A549 treated with AZD2906 at 1 μM for 4 hours (cell line): ENCODE results near the gene PCDHB15. TPM values are rescaled to one million over a fixed set of nuclear protein-coding genes. Genes with fewer than 3 reads are reported as not detected.

Experiments used
- total RNA-seq: library from RNA; stranded (reverse); fragments of 200-300 nt; extraction: Qiagen RNA extraction; gene quantifications from 5 replicates; pipeline ENCODE4 v1.2.3, GENCODE V29; 2022

The PCDHB15 gene
- total RNA-seq, result 0.03 to 0.13 TPM (median 0.07 TPM) in 5 replicates

GRCh38 chr5:141245250-141245717, at the start of gene PCDHB15:
Gene PCDHB15 (plus strand): TSS chr5:141245395. CDS start chr5:141245579, 184 bp downstream.

DNA sequence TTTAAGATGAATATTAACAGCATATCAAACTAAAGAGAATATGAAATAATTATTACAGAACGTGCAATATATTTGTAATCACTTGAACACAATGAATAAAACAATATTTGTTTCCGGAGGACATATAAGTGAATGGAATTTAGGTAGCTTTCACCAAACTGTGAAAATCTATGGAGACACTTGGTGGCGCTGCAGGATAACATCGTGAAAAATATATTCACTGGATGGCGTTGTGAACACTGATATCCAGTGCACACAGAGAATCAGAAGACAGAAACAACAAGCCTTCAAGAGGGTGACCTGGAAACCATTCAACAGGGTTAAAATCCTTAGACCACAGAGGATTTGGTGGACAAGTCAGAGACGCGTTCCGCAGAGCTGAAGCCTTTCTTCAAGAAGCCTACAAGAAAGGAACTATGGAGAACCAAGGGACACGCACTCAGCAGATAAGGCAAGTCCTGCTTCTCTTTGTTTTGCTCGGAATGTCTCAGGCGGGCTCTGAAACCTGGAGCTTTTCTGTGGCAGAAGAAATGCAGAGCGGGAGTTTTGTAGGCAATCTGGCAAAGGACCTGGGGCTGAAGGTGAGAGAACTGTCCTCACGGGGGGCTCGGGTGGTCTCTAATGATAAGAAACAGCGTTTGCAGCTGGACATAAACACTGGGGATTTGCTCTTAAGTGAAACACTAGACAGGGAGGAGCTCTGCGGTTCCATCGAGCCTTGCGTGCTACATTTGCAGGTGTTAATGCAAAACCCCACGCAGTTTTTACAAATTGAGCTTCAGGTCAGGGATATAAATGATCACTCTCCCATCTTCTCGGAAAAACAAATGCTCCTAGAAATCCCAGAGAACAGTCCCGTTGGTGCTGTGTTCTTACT, 45.6 kb upstream of the PCDHB15 start, which contains the start of gene PCDHB11:
Gene PCDHB11 (plus strand): TSS at position 269 of the 877 bp plus-strand sequence. CDS start 148 bp downstream, at position 417.

GRCh38 chr5:141208478-141208877, 36.7 kb upstream of the PCDHB15 start, which contains the start of gene PCDHB12:
Gene PCDHB12 (plus strand): TSS chr5:141208719. CDS start chr5:141208908, 189 bp downstream.

DNA sequence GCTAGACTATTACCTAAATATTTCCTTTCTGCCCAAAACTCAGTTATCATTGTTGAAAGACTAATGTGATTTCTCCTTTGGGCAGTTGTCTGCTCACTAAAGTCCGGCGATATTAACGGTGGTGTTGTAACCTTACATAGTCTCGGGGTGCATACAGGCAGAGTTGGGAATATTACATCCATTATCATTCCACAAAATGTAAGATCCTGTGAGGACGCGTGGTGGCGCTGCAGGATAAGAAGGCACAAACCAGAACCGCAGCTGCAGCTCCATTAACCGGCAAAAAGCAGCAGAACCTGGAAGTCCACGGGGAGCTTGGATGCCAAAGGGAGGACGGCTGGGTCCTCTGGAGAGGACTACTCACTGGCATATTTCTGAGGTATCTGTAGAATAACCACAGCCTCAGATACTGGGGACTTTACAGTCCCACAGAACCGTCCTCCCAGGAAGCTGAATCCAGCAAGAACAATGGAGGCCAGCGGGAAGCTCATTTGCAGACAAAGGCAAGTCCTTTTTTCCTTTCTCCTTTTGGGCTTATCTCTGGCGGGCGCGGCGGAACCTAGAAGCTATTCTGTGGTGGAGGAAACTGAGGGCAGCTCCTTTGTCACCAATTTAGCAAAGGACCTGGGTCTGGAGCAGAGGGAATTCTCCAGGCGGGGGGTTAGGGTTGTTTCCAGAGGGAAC, 31.4 kb upstream of the PCDHB15 start, which contains the start of gene PCDHB13:
Gene PCDHB13 (plus strand): TSS at position 264 of the 684 bp plus-strand sequence. CDS start 205 bp downstream, at position 469.

GRCh38 chr5:141223112-141223783, 21.9 kb upstream of the PCDHB15 start, which contains the start of gene PCDHB14:
Gene PCDHB14 (plus strand): TSS chr5:141223343. CDS start chr5:141223506, 163 bp downstream.

Other genes starting within 250 kb of the PCDHB15 start
- not detected in 5 replicates for gene PCDHB1, start 194.0 kb upstream of the PCDHB15 start, total RNA-seq
- gene PCDHB2, start 150.8 kb upstream of the PCDHB15 start, total RNA-seq, result 2.6 to 5.2 TPM (median 3.4 TPM) in 5 replicates
- 0.02 to 0.03 TPM (median 0.02 TPM) in 3 of 5 replicates, not detected in the others for gene PCDHB3, start 144.9 kb upstream of the PCDHB15 start, total RNA-seq
- gene PCDHB4, start 123.6 kb upstream of the PCDHB15 start, total RNA-seq, result 0.03 to 0.12 TPM (median 0.06 TPM) in 5 replicates
- gene PCDHB5, start 110.2 kb upstream of the PCDHB15 start, total RNA-seq, result 1.3 to 1.7 TPM (median 1.4 TPM) in 5 replicates
- gene PCDHB6, start 95.3 kb upstream of the PCDHB15 start, total RNA-seq, result 0.84 to 1.1 TPM (median 0.90 TPM) in 5 replicates
- 0.01 to 0.03 TPM (median 0.02 TPM) in 3 of 5 replicates, not detected in the others for gene PCDHB7, start 72.8 kb upstream of the PCDHB15 start, total RNA-seq
- 0.24 to 0.28 TPM (median 0.26 TPM) in 5 replicates for gene PCDHB8, start 67.6 kb upstream of the PCDHB15 start, total RNA-seq
- gene PCDHB16, start 63.0 kb upstream of the PCDHB15 start, total RNA-seq, result 0.02 to 0.13 TPM (median 0.06 TPM) in 5 replicates
- 0.01 to 0.09 TPM (median 0.02 TPM) in 4 of 5 replicates, not detected in the other for gene PCDHB9, start 58.2 kb upstream of the PCDHB15 start, total RNA-seq
- 0.02 to 0.06 TPM (median 0.03 TPM) in 3 of 5 replicates, not detected in the others for gene PCDHB10, start 53.0 kb upstream of the PCDHB15 start, total RNA-seq
- 0.05 to 0.08 TPM (median 0.07 TPM) in 5 replicates for gene PCDHB11, start 45.8 kb upstream of the PCDHB15 start, total RNA-seq
- 0.01 to 0.02 TPM in 2 of 5 replicates, not detected in the others for gene PCDHB12, start 36.7 kb upstream of the PCDHB15 start, total RNA-seq
- 0.03 to 0.08 TPM (median 0.06 TPM) in 5 replicates for gene PCDHB13, start 31.5 kb upstream of the PCDHB15 start, total RNA-seq
- gene PCDHB14, start 22.1 kb upstream of the PCDHB15 start, total RNA-seq, result 0.03 to 0.09 TPM (median 0.06 TPM) in 5 replicates
- not detected in 5 replicates for gene SLC25A2, start 58.7 kb downstream of the PCDHB15 start, total RNA-seq
- 59.3 to 79.3 TPM (median 67.9 TPM) in 5 replicates for gene TAF7, start 75.4 kb downstream of the PCDHB15 start, total RNA-seq
- gene PCDHGA1, start 85.1 kb downstream of the PCDHB15 start, total RNA-seq, result 0.23 to 0.32 TPM (median 0.27 TPM) in 5 replicates
- gene PCDHGA2, start 93.4 kb downstream of the PCDHB15 start, total RNA-seq, result 0.40 to 0.74 TPM (median 0.53 TPM) in 5 replicates
- 0.02 to 0.03 TPM in 2 of 5 replicates, not detected in the others for gene PCDHGA3, start 98.4 kb downstream of the PCDHB15 start, total RNA-seq
- gene PCDHGB1, start 104.7 kb downstream of the PCDHB15 start, total RNA-seq, result 1.4 to 1.9 TPM (median 1.7 TPM) in 5 replicates
- 0.06 to 0.13 TPM (median 0.11 TPM) in 5 replicates for gene PCDHGA4, start 109.6 kb downstream of the PCDHB15 start, total RNA-seq
- gene PCDHGB2, start 114.6 kb downstream of the PCDHB15 start, total RNA-seq, result 0.05 to 0.08 TPM (median 0.07 TPM) in 5 replicates
- gene PCDHGA5, start 118.8 kb downstream of the PCDHB15 start, total RNA-seq, result 0.13 to 0.17 TPM (median 0.16 TPM) in 5 replicates
- 0.11 to 0.23 TPM (median 0.14 TPM) in 5 replicates for gene PCDHGB3, start 124.8 kb downstream of the PCDHB15 start, total RNA-seq
- gene PCDHGA6, start 128.5 kb downstream of the PCDHB15 start, total RNA-seq, result 0.11 to 0.28 TPM (median 0.24 TPM) in 5 replicates
- 0.71 to 1.2 TPM (median 0.76 TPM) in 5 replicates for gene PCDHGA7, start 137.3 kb downstream of the PCDHB15 start, total RNA-seq
- 0.81 to 1.0 TPM (median 0.92 TPM) in 5 replicates for gene PCDHGB4, start 142.3 kb downstream of the PCDHB15 start, total RNA-seq
- gene PCDHGA8, start 147.2 kb downstream of the PCDHB15 start, total RNA-seq, result 0.02 to 0.03 TPM (median 0.02 TPM) in 4 of 5 replicates, not detected in the other
- gene PCDHGB5, start 152.6 kb downstream of the PCDHB15 start, total RNA-seq, result 1.9 to 2.5 TPM (median 2.2 TPM) in 5 replicates
- gene PCDHGA9, start 157.4 kb downstream of the PCDHB15 start, total RNA-seq, result 0.03 to 0.05 TPM (median 0.05 TPM) in 5 replicates
- gene PCDHGB6, start 162.6 kb downstream of the PCDHB15 start, total RNA-seq, result 0.09 to 0.13 TPM (median 0.10 TPM) in 5 replicates
- 0.02 to 0.03 TPM in 2 of 5 replicates, not detected in the others for gene PCDHGA10, start 167.6 kb downstream of the PCDHB15 start, total RNA-seq
- gene PCDHGB7, start 172.3 kb downstream of the PCDHB15 start, total RNA-seq, result 0.03 to 0.13 TPM (median 0.07 TPM) in 3 of 5 replicates, not detected in the others
- not detected in 5 replicates for gene PCDHGA11, start 175.7 kb downstream of the PCDHB15 start, total RNA-seq
- gene PCDHGA12, start 185.1 kb downstream of the PCDHB15 start, total RNA-seq, result 0.01 TPM in 1 of 5 replicates, not detected in the others
- 5.0 to 6.6 TPM (median 5.7 TPM) in 5 replicates for gene PCDHGC3, start 230.6 kb downstream of the PCDHB15 start, total RNA-seq
- gene PCDHGC4, start 239.6 kb downstream of the PCDHB15 start, total RNA-seq, result 0.02 to 0.07 TPM in 2 of 5 replicates, not detected in the others
- 0.02 to 0.03 TPM in 2 of 5 replicates, not detected in the others for gene PCDHGC5, start 243.7 kb downstream of the PCDHB15 start, total RNA-seq